HEK293 (cell line): ENCODE measurements around the gene ARHGDIB.

Experiments
- CTCF ChIA-PET: fragments of 350-600 bp; formaldehyde crosslinking; extraction: SDS; loops from one replicate; lab custom pipeline; 2021; ENCODE audit warnings: antibody characterized with exemption; lab: Yijun Ruan, JAX
- POLR2A ChIA-PET: fragments of 300-600 bp; formaldehyde crosslinking; extraction: SDS; loops from one replicate; lab custom pipeline; 2020; ENCODE audit warnings: antibody characterized with exemption, inconsistent platforms; lab: Yijun Ruan, JAX
- H3K27ac ChIP-seq: fragments of 200-500 bp; sonication (Bioruptor generic); 2 replicates; pipeline ENCODE4 v1.5.1; 2014; ENCODE audit warnings: low read depth, low read length, control low read depth, inconsistent platforms; ENCODE audit errors: extremely low read depth
- H3K36me3 ChIP-seq, 2 experiments: fragments of 200-500 bp in 1 of 2; sonication (Bioruptor generic) in 1 of 2; 1 replicate in 1 of 2; 2 replicates in 1 of 2; pipeline ENCODE4 v1.5.1; 2014 to 2017; ENCODE audit warnings: inconsistent platforms in 2 of 2, low read length in 2 of 2; ENCODE audit not compliant: control insufficient read depth in 2 of 2, insufficient read depth in 1 of 2
- H3K4me1 ChIP-seq: fragments of 200-500 bp; sonication (Bioruptor generic); 2 replicates; pipeline ENCODE4 v1.5.1; 2014; ENCODE audit warnings: mild to moderate bottlenecking, low read length, inconsistent platforms; ENCODE audit not compliant: control insufficient read depth, insufficient read depth
- H3K4me3 ChIP-seq: 2 replicates; pipeline ENCODE4 v1.5.1; 2011; ENCODE audit warnings: low read depth, mild to moderate bottlenecking, control low read depth, low read length, moderate library complexity
- H3K9me3 ChIP-seq: fragments of 200-500 bp; sonication (Bioruptor generic); 2 replicates; pipeline ENCODE4 v1.5.1; 2014; ENCODE audit warnings: low read depth, low read length, inconsistent platforms; ENCODE audit not compliant: control insufficient read depth, insufficient read depth
- GLI2 ChIP-seq: fragments of 450-650 bp; formaldehyde crosslinking; IDR thresholded peaks from 2 replicates; pipeline ENCODE4; 2017; ENCODE audit warnings: missing biosample characterization, missing genetic modification characterization, low read depth, borderline replicate concordance
- HOXC10 ChIP-seq: sonication (generic); formaldehyde crosslinking; IDR thresholded peaks from 2 replicates; pipeline ENCODE4 v1.8.1; 2023; ENCODE audit warnings: mild to moderate bottlenecking, missing genetic modification reagents
- RBAK ChIP-seq: fragments of 450-650 bp; formaldehyde crosslinking; IDR thresholded peaks from 2 replicates; pipeline ENCODE4 v1.5.1; 2016; ENCODE audit warnings: missing biosample characterization, missing genetic modification characterization
- TSHZ1 ChIP-seq: fragments of 450-650 bp; formaldehyde crosslinking; IDR thresholded peaks from 2 replicates; pipeline ENCODE4 v1.5.1; 2016; ENCODE audit warnings: missing biosample characterization, missing genetic modification characterization, borderline replicate concordance
- ZBTB21 ChIP-seq: fragments of 450-650 bp; formaldehyde crosslinking; IDR thresholded peaks from 2 replicates; pipeline ENCODE4 v1.5.1; 2017; ENCODE audit warnings: missing biosample characterization, missing genetic modification characterization
- ZNF132 ChIP-seq: fragments of 450-650 bp; formaldehyde crosslinking; IDR thresholded peaks from 2 replicates; pipeline ENCODE4 v1.5.1; 2017; ENCODE audit warnings: missing biosample characterization, missing genetic modification characterization, borderline replicate concordance
- ZNF214 ChIP-seq: fragments of 450-650 bp; formaldehyde crosslinking; IDR thresholded peaks from 2 replicates; pipeline ENCODE4 v1.5.1; 2017; ENCODE audit warnings: missing biosample characterization, mild to moderate bottlenecking, missing genetic modification characterization, borderline replicate concordance
- ZNF221 ChIP-seq: fragments of 450-650 bp; formaldehyde crosslinking; IDR thresholded peaks from 2 replicates; pipeline ENCODE4 v1.5.1; 2017; ENCODE audit warnings: missing biosample characterization, missing genetic modification characterization, borderline replicate concordance
- ZNF302 ChIP-seq: fragments of 450-650 bp; formaldehyde crosslinking; IDR thresholded peaks from 2 replicates; pipeline ENCODE4 v1.5.1; 2016; ENCODE audit warnings: missing biosample characterization, missing genetic modification characterization, low read depth
- ZNF48 ChIP-seq: fragments of 450-650 bp; formaldehyde crosslinking; IDR thresholded peaks from 2 replicates; pipeline ENCODE4 v1.5.1; 2016; ENCODE audit warnings: missing biosample characterization, missing genetic modification characterization
- ZNF513 ChIP-seq: fragments of 450-650 bp; IDR thresholded peaks from 2 replicates; pipeline ENCODE4 v1.5.1; 2018; ENCODE audit warnings: missing biosample characterization, missing genetic modification characterization
- ZNF530 ChIP-seq: fragments of 450-650 bp; formaldehyde crosslinking; IDR thresholded peaks from 2 replicates; pipeline ENCODE4 v1.5.1; 2016; ENCODE audit warnings: low read depth, missing biosample characterization, missing genetic modification characterization
- ZNF600 ChIP-seq: fragments of 450-650 bp; formaldehyde crosslinking; IDR thresholded peaks from 2 replicates; pipeline ENCODE4 v1.5.1; 2016; ENCODE audit warnings: missing biosample characterization, missing genetic modification characterization
- ZNF660 ChIP-seq: fragments of 450-650 bp; IDR thresholded peaks from 2 replicates; pipeline ENCODE4 v1.5.1; 2018; ENCODE audit warnings: missing biosample characterization, mild to moderate bottlenecking, missing genetic modification characterization
- ZNF701 ChIP-seq: fragments of 450-650 bp; formaldehyde crosslinking; IDR thresholded peaks from 2 replicates; pipeline ENCODE4 v1.5.1; 2016; ENCODE audit warnings: missing biosample characterization, missing genetic modification characterization
- ZNF776 ChIP-seq: fragments of 450-650 bp; formaldehyde crosslinking; IDR thresholded peaks from 2 replicates; pipeline ENCODE4 v1.5.0; 2017; ENCODE audit warnings: missing biosample characterization, missing genetic modification characterization, borderline replicate concordance
- ZSCAN30 ChIP-seq: fragments of 450-650 bp; IDR thresholded peaks from 2 replicates; pipeline ENCODE4 v1.5.1; 2018; ENCODE audit warnings: missing biosample characterization, mild to moderate bottlenecking, missing genetic modification characterization, moderate library complexity
- ZXDB ChIP-seq: fragments of 450-650 bp; formaldehyde crosslinking; IDR thresholded peaks from 2 replicates; pipeline ENCODE4 v1.5.1; 2016; ENCODE audit warnings: missing biosample characterization, missing genetic modification characterization
- TF ChIP-seq, protein P1 (sequence below): fragments of 450-650 bp; formaldehyde crosslinking; IDR thresholded peaks from 2 replicates; pipeline ENCODE4; 2016; ENCODE audit warnings: missing biosample characterization, missing genetic modification characterization
- TF ChIP-seq, protein P2 (sequence below): fragments of 450-650 bp; formaldehyde crosslinking; IDR thresholded peaks from 2 replicates; pipeline ENCODE4 v1.5.1; 2016; ENCODE audit warnings: missing biosample characterization, missing genetic modification characterization

Gene ARHGDIB

GRCh38 chr12:14982562-14982961 is 21.2 kb upstream of the ARHGDIB start:
- TF ChIP-seq GLI2 (tag by site-specific recombination): no peak
- no peak for TF ChIP-seq ZNF214 (tag by site-specific recombination)
- H3K27ac ChIP-seq: no peak overlapping the region
- CTCF ChIA-PET: no interaction called here
- H3K36me3 ChIP-seq: no peaks in the 10 kb centered on the region
- H3K4me3 ChIP-seq: no peak overlapping the region
- H3K4me1 ChIP-seq: no peaks in the 10 kb centered on the region
- H3K9me3 ChIP-seq: no peaks in the 10 kb centered on the region
- POLR2A ChIA-PET: no interaction called here

- TF ChIP-seq ZNF302 (tag by site-specific recombination) (no peak), ZNF132 (no peak), ZXDB (no peak), ZBTB21 (tag by site-specific recombination) (no peak), ZNF600 (tag by site-specific recombination) (no peak), HOXC10 (CRISPR knock-in tag) (no peak), RBAK (tag by site-specific recombination) (no peak), ZNF660 (no peak), ZNF513 (tag by site-specific recombination) (no peak), TSHZ1 (tag by site-specific recombination) (no peak), ZNF221 (tag by site-specific recombination) (no peak), ZSCAN30 (no peak), ZNF48 (tag by site-specific recombination) (no peak), ZNF701 (tag by site-specific recombination) (no peak), ZNF776 (no peak), ZNF530 (tag by site-specific recombination) (no peak)
- TF ChIP-seq, protein P1, sequence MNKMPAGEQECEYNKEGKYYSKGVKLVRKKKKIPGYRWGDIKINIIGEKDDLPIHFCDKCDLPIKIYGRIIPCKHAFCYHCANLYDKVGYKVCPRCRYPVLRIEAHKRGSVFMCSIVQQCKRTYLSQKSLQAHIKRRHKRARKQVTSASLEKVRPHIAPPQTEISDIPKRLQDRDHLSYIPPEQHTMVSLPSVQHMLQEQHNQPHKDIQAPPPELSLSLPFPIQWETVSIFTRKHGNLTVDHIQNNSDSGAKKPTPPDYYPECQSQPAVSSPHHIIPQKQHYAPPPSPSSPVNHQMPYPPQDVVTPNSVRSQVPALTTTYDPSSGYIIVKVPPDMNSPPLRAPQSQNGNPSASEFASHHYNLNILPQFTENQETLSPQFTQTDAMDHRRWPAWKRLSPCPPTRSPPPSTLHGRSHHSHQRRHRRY: no peak
- TF ChIP-seq, protein P2, sequence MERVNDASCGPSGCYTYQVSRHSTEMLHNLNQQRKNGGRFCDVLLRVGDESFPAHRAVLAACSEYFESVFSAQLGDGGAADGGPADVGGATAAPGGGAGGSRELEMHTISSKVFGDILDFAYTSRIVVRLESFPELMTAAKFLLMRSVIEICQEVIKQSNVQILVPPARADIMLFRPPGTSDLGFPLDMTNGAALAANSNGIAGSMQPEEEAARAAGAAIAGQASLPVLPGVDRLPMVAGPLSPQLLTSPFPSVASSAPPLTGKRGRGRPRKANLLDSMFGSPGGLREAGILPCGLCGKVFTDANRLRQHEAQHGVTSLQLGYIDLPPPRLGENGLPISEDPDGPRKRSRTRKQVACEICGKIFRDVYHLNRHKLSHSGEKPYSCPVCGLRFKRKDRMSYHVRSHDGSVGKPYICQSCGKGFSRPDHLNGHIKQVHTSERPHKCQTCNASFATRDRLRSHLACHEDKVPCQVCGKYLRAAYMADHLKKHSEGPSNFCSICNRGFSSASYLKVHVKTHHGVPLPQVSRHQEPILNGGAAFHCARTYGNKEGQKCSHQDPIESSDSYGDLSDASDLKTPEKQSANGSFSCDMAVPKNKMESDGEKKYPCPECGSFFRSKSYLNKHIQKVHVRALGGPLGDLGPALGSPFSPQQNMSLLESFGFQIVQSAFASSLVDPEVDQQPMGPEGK (tag by site-specific recombination): no peak
- Histone ChIP-seq H3K9me3 (no peaks in the 10 kb centered on the region), H3K36me3 (no peaks in the 10 kb centered on the region), H3K27ac (no peak overlapping the region), H3K4me3 (no peak overlapping the region), H3K4me1 (no peaks in the 10 kb centered on the region)
- POLR2A ChIA-PET: no interaction called here
- CTCF ChIA-PET: interaction anchor here (1.8 kb wide), 1 partner anchor 14 kb away, joined by 8 read pairs; no protein-coding TSS in a partner anchor
These were observed 19.6 kb upstream of the ARHGDIB start for GRCh38 chr12:14981049-14981448.
